Stimulated activated memory B cell treated with anti-CD40 and anti-IgM and Interleukin-4, amounts not matched to agents 10 μg/mL and 1 μg/mL and 100 μg/mL, for 72 hours (primary cell): ENCODE measurements around the gene RNF213.

Experiments used
- ATAC-seq: fragments of 150-1000 bp; cut with Tn5 transposase; 2 replicates; pipeline ENCODE4 v1.10.0; 2021
- H3K27ac Mint-ChIP-seq: one replicate; pipeline ENCODE4 v1.8.0; 2022; ENCODE audit warnings: mild to moderate bottlenecking, mixed read lengths
- H3K27me3 Mint-ChIP-seq: one replicate; pipeline ENCODE4 v1.8.0; 2022; ENCODE audit warnings: mixed read lengths
- H3K36me3 Mint-ChIP-seq: one replicate; pipeline ENCODE4 v1.8.0; 2022; ENCODE audit warnings: mixed read lengths
- H3K4me1 Mint-ChIP-seq: one replicate; pipeline ENCODE4 v1.8.0; 2022; ENCODE audit warnings: mixed read lengths
- H3K4me3 Mint-ChIP-seq: one replicate; pipeline ENCODE4 v1.8.0; 2022; ENCODE audit warnings: mild to moderate bottlenecking, moderate library complexity, mixed read lengths
- H3K9me3 Mint-ChIP-seq: one replicate; pipeline ENCODE4 v1.8.0; 2022; ENCODE audit warnings: mixed read lengths

Gene RNF213

GRCh38 chr17:80432961-80433550, 172.4 kb downstream of the RNF213 start:
- Mint-ChIP-seq H3K36me3 (peaks cover 10% of the 10 kb centered on the region), H3K27ac (no peak overlapping the region), H3K4me3 (no peak overlapping the region), H3K27me3 (no peaks in the 10 kb centered on the region), H3K9me3 (peaks cover 4% of the 10 kb centered on the region), H3K4me1 (no peaks in the 10 kb centered on the region)
- no peak for ATAC-seq

- Mint-ChIP-seq H3K4me1 (no peaks in the 10 kb centered on the region), H3K27ac (no peak overlapping the region), H3K27me3 (no peaks in the 10 kb centered on the region), H3K4me3 (no peak overlapping the region), H3K36me3 (peaks cover 10% of the 10 kb centered on the region), H3K9me3 (peaks cover 4% of the 10 kb centered on the region)
- no peak for ATAC-seq
Observed at GRCh38 chr17:80433916-80434666, 173.4 kb downstream of the RNF213 start.

GRCh38 chr17:80437532-80437931, 176.9 kb downstream of the RNF213 start:
- Mint-ChIP-seq H3K36me3 (peaks cover 21% of the 10 kb centered on the region), H3K27me3 (peaks cover 32% of the 10 kb centered on the region), H3K9me3 (peaks cover 4% of the 10 kb centered on the region), H3K4me1 (peaks cover 5% of the 10 kb centered on the region), H3K27ac (no peak overlapping the region), H3K4me3 (no peak overlapping the region)
- ATAC-seq = no peak

GRCh38 chr17:80438806-80439205, 178.2 kb downstream of the RNF213 start:
- Mint-ChIP-seq H3K9me3 (peaks cover 4% of the 10 kb centered on the region), H3K27ac (no peak overlapping the region), H3K27me3 (peaks cover 45% of the 10 kb centered on the region), H3K36me3 (peaks cover 24% of the 10 kb centered on the region), H3K4me3 (no peak overlapping the region), H3K4me1 (peaks cover 5% of the 10 kb centered on the region)
- ATAC-seq = no peak

- Mint-ChIP-seq H3K36me3 (peaks cover 24% of the 10 kb centered on the region), H3K27ac (no peak overlapping the region), H3K4me3 (no peak overlapping the region), H3K27me3 (peaks cover 50% of the 10 kb centered on the region), H3K9me3 (peaks cover 4% of the 10 kb centered on the region), H3K4me1 (peaks cover 5% of the 10 kb centered on the region)
- ATAC-seq = no peak
Observed at GRCh38 chr17:80439499-80439898, 178.8 kb downstream of the RNF213 start.

- Mint-ChIP-seq H3K9me3 (peaks cover under 1% of the 10 kb centered on the region), H3K36me3 (peaks cover 21% of the 10 kb centered on the region), H3K27me3 (peaks cover 50% of the 10 kb centered on the region), H3K4me3 (no peak overlapping the region), H3K4me1 (peaks cover 5% of the 10 kb centered on the region), H3K27ac (no peak overlapping the region)
- no peak for ATAC-seq
Observed at GRCh38 chr17:80441133-80441578, 180.5 kb downstream of the RNF213 start.

- peaks cover 50% of the 10 kb centered on the region for H3K27me3 Mint-ChIP-seq
- no peak overlapping the region for H3K27ac Mint-ChIP-seq
- peaks cover 5% of the 10 kb centered on the region for H3K4me1 Mint-ChIP-seq
- ATAC-seq = no peak
- H3K36me3 Mint-ChIP-seq = peaks cover 15% of the 10 kb centered on the region
- no peak overlapping the region for H3K4me3 Mint-ChIP-seq
- no peaks in the 10 kb centered on the region for H3K9me3 Mint-ChIP-seq
Observed at GRCh38 chr17:80441598-80442322, 181.1 kb downstream of the RNF213 start.

- peaks cover 5% of the 10 kb centered on the region for H3K4me1 Mint-ChIP-seq
- peaks cover 14% of the 10 kb centered on the region for H3K36me3 Mint-ChIP-seq
- no peaks in the 10 kb centered on the region for H3K9me3 Mint-ChIP-seq
- peaks cover 50% of the 10 kb centered on the region for H3K27me3 Mint-ChIP-seq
- H3K27ac Mint-ChIP-seq = no peak overlapping the region
- no peak for ATAC-seq
- H3K4me3 Mint-ChIP-seq = no peak overlapping the region
Observed at GRCh38 chr17:80442323-80442659, 181.6 kb downstream of the RNF213 start.

- no peak for ATAC-seq
- Mint-ChIP-seq H3K27ac (no peak overlapping the region), H3K4me1 (peaks cover 5% of the 10 kb centered on the region), H3K27me3 (peaks cover 50% of the 10 kb centered on the region), H3K4me3 (no peak overlapping the region), H3K9me3 (no peaks in the 10 kb centered on the region), H3K36me3 (peaks cover 14% of the 10 kb centered on the region)
Observed at GRCh38 chr17:80442764-80443163, 182.1 kb downstream of the RNF213 start.

GRCh38 chr17:80443498-80443897, 182.8 kb downstream of the RNF213 start:
- H3K4me3 Mint-ChIP-seq = no peak overlapping the region
- ATAC-seq = no peak
- peaks cover 14% of the 10 kb centered on the region for H3K36me3 Mint-ChIP-seq
- no peak overlapping the region for H3K27ac Mint-ChIP-seq
- H3K9me3 Mint-ChIP-seq = no peaks in the 10 kb centered on the region
- peaks cover 5% of the 10 kb centered on the region for H3K4me1 Mint-ChIP-seq
- H3K27me3 Mint-ChIP-seq = peaks cover 50% of the 10 kb centered on the region

GRCh38 chr17:80443916-80444643, 183.4 kb downstream of the RNF213 start:
- H3K27ac Mint-ChIP-seq = no peak overlapping the region
- peaks cover 50% of the 10 kb centered on the region for H3K27me3 Mint-ChIP-seq
- ATAC-seq = no peak
- H3K4me3 Mint-ChIP-seq = no peak overlapping the region
- peaks cover 5% of the 10 kb centered on the region for H3K4me1 Mint-ChIP-seq
- no peaks in the 10 kb centered on the region for H3K9me3 Mint-ChIP-seq
- peaks cover 14% of the 10 kb centered on the region for H3K36me3 Mint-ChIP-seq

GRCh38 chr17:80444644-80444979, 184.0 kb downstream of the RNF213 start:
- Mint-ChIP-seq H3K4me1 (peaks cover 5% of the 10 kb centered on the region), H3K27ac (no peak overlapping the region), H3K4me3 (no peak overlapping the region), H3K9me3 (no peaks in the 10 kb centered on the region), H3K36me3 (peaks cover 14% of the 10 kb centered on the region), H3K27me3 (peaks cover 48% of the 10 kb centered on the region)
- ATAC-seq = no peak

- H3K27ac Mint-ChIP-seq = no peak overlapping the region
- peaks cover 14% of the 10 kb centered on the region for H3K36me3 Mint-ChIP-seq
- no peaks in the 10 kb centered on the region for H3K9me3 Mint-ChIP-seq
- H3K4me1 Mint-ChIP-seq = peaks cover 5% of the 10 kb centered on the region
- ATAC-seq = no peak
- H3K27me3 Mint-ChIP-seq = peaks cover 44% of the 10 kb centered on the region
- no peak overlapping the region for H3K4me3 Mint-ChIP-seq
Observed at GRCh38 chr17:80445007-80445725, 184.5 kb downstream of the RNF213 start.

- no peak for ATAC-seq
- Mint-ChIP-seq H3K27me3 (peaks cover 44% of the 10 kb centered on the region), H3K9me3 (no peaks in the 10 kb centered on the region), H3K27ac (no peak overlapping the region), H3K4me3 (no peak overlapping the region), H3K4me1 (peaks cover 5% of the 10 kb centered on the region), H3K36me3 (peaks cover 14% of the 10 kb centered on the region)
Observed at GRCh38 chr17:80445726-80446110, 185.1 kb downstream of the RNF213 start.
